ENCODE data around the gene MYL3. TPM values are rescaled to one million over a fixed set of nuclear protein-coding genes. Genes with fewer than 3 reads are reported as not detected.
"Not testable (repeated sequence)": the region's sequence is repeated elsewhere in the genome, so short reads cannot be mapped to it uniquely, and the experiment has no call there.

The MYL3 gene
- total and polyA plus RNA-seq, 2 of the 4 experiments (the other 2 are of a cell fraction), result 0.09 TPM; not detected in 1

DNA sequence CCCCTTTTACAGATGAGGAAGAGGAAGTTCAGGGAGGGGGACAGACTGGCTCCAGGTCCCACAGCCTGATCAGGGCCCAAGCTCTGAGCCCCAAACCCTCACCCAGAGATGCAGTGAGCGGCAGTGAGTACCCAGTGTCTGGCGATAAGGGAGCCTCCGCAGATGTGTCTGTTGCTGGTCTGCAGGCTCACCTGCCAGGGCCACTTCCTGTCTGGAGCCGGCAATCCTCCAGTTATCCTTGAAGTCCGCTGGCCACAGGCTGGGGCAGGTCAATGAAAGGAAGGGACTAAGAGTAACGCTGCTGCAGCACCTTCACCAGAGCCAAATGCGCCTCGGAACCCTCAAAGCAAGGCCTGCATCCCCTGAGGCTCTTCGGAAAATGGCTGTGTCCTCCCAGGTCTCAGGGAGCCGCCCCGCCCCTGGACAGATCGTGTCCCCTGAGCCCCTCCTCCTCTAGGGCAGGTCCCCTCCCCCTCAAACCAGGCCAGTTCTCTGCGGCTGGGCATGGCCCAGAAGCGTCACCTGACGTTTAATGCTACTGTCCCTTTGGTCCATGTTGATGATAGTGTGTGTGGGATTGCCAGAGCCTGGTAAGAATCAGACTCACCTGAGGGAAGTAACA lies 51.5 kb downstream of the MYL3 start:
- ATAC-seq (ENCODE audit: low read depth) (no peak), DNase-seq (no peak)
- H2BK5ac ChIP-seq (ENCODE audit: low read depth, low read length, poor library complexity, severe bottlenecking), result no peak overlapping the region
- no peak overlapping the region for H2AK9ac ChIP-seq (replicated peaks; ENCODE audit: low read depth, low read length, poor library complexity)
- 72% methylated on average over 4 of the region's 15 CpGs; no CpG with 5 or more reads in 1 of the 2 experiments for WGBS, 2 experiments (ENCODE audit: extremely low coverage in 2 of 2, insufficient read length in 1 of 2)
- no peak overlapping the region for H2AK5ac ChIP-seq (ENCODE audit: low read depth, low read length)
- in situ Hi-C loops (cut with MboI; ENCODE audit: low sequenced_read_pairs), result loop anchor here (5.0 kb wide), 1 partner anchor 59 kb away; no protein-coding TSS in a partner anchor
- peak overlapping the region; percentile 73 for H2AFZ ChIP-seq (replicated peaks; ENCODE audit: low read length, poor library complexity)
- H3K23ac ChIP-seq (ENCODE audit: low read depth, low read length), result no peak overlapping the region
- no peak overlapping the region for H3K4me3 ChIP-seq (ENCODE audit: insufficient read depth, low read depth, low read length)
- ChIA-PET POLR2A (ENCODE audit: unreplicated experiment) (no interaction called here), CTCF (no interaction called here)
- H3K9me3 ChIP-seq (ENCODE audit: control insufficient read depth, insufficient read depth, low read length), result no peaks in the 10 kb centered on the region
- no peak overlapping the region for H4K91ac ChIP-seq (ENCODE audit: insufficient read depth, low read depth, low read length)
- H2BK120ac ChIP-seq (ENCODE audit: low read depth, low read length), result no peak overlapping the region
- H3K36me3 ChIP-seq (ENCODE audit: control insufficient read depth, insufficient read depth, low read length), result no peaks in the 10 kb centered on the region
- no peak overlapping the region for H2BK15ac ChIP-seq (ENCODE audit: low read depth, low read length)
- H3K9me1 ChIP-seq (ENCODE audit: insufficient read depth, low read length), result no peaks in the 10 kb centered on the region
- no peak overlapping the region for H2BK20ac ChIP-seq (ENCODE audit: low read depth, low read length)
- no peak overlapping the region for H3K4me2 ChIP-seq (ENCODE audit: low read depth, low read length)
- H3K56ac ChIP-seq (ENCODE audit: extremely low read depth, insufficient read depth, low read length), result no peak overlapping the region
- intact Hi-C loops (cut with micrococcal nuclease), result no loop called here
- dilution Hi-C loops (cut with HindIII; ENCODE audit: low sequenced_read_pairs, unreplicated experiment), result no loop called here
- no TSS peak for BruUV-seq (replicated peaks)
- no peak for TF ChIP-seq USF2 (IDR thresholded peaks at IDR 0.05; ENCODE audit: low read depth, low read length)
- H3K9ac ChIP-seq (ENCODE audit: low read depth, low read length), result no peak overlapping the region
- H4K5ac ChIP-seq (ENCODE audit: low read depth, low read length), result no peak overlapping the region
- H4K8ac ChIP-seq (ENCODE audit: low read depth in 2 of 2, low read length in 2 of 2), result no peak overlapping the region
- H3K27me3 ChIP-seq (ENCODE audit: control insufficient read depth, insufficient read depth, low read length), result peaks cover 28% of the 10 kb centered on the region
- H3K14ac ChIP-seq (replicated peaks; ENCODE audit: low read depth, low read length), result no peak overlapping the region
- H4K20me1 ChIP-seq (ENCODE audit: insufficient read depth, low read length), result no peaks in the 10 kb centered on the region; the same call in 1 of the 2 replicates
- no peak overlapping the region for H3K18ac ChIP-seq (ENCODE audit: low read depth, low read length)
- no peak overlapping the region for H3K4ac ChIP-seq (ENCODE audit: low read depth, low read length)
- H3K27ac ChIP-seq (ENCODE audit: insufficient read depth, low read length), result no peak overlapping the region
- H3K4me1 ChIP-seq (ENCODE audit: control insufficient read depth, insufficient read depth, low read length), result no peaks in the 10 kb centered on the region; the same call in 1 of the 2 replicates
- no peaks in the 10 kb centered on the region for H3K79me1 ChIP-seq (ENCODE audit: low read depth in 1 of 2, low read length in 2 of 2)

- H4K91ac ChIP-seq (ENCODE audit: insufficient read depth, low read depth, low read length); H3K27ac ChIP-seq (ENCODE audit: insufficient read depth, low read length); H3K4me3 ChIP-seq (ENCODE audit: insufficient read depth, low read depth, low read length); in situ Hi-C loops (cut with MboI; ENCODE audit: low sequenced_read_pairs); dilution Hi-C loops (cut with HindIII; ENCODE audit: low sequenced_read_pairs, unreplicated experiment); H3K23ac ChIP-seq (ENCODE audit: low read depth, low read length); H3K9me3 ChIP-seq (ENCODE audit: control insufficient read depth, insufficient read depth, low read length); H3K9ac ChIP-seq (ENCODE audit: low read depth, low read length); H2BK5ac ChIP-seq (ENCODE audit: low read depth, low read length, poor library complexity, severe bottlenecking); H2BK120ac ChIP-seq (ENCODE audit: low read depth, low read length); BruUV-seq (replicated peaks); H2AFZ ChIP-seq (replicated peaks; ENCODE audit: low read length, poor library complexity); H3K4ac ChIP-seq (ENCODE audit: low read depth, low read length); H4K5ac ChIP-seq (ENCODE audit: low read depth, low read length); H3K4me2 ChIP-seq (ENCODE audit: low read depth, low read length); H2AK9ac ChIP-seq (replicated peaks; ENCODE audit: low read depth, low read length, poor library complexity); ATAC-seq (ENCODE audit: low read depth); H3K4me1 ChIP-seq (ENCODE audit: control insufficient read depth, insufficient read depth, low read length); POLR2A ChIA-PET (ENCODE audit: unreplicated experiment); H3K36me3 ChIP-seq (ENCODE audit: control insufficient read depth, insufficient read depth, low read length); intact Hi-C loops (cut with micrococcal nuclease); DNase-seq; H2AK5ac ChIP-seq (ENCODE audit: low read depth, low read length); H3K9me1 ChIP-seq (ENCODE audit: insufficient read depth, low read length); H4K20me1 ChIP-seq (ENCODE audit: insufficient read depth, low read length); H3K56ac ChIP-seq (ENCODE audit: extremely low read depth, insufficient read depth, low read length); CTCF ChIA-PET; H3K18ac ChIP-seq (ENCODE audit: low read depth, low read length); H2BK20ac ChIP-seq (ENCODE audit: low read depth, low read length); H2BK15ac ChIP-seq (ENCODE audit: low read depth, low read length); H3K14ac ChIP-seq (replicated peaks; ENCODE audit: low read depth, low read length); H3K79me1 ChIP-seq (ENCODE audit: low read depth in 1 of 2, low read length in 2 of 2); H4K8ac ChIP-seq (ENCODE audit: low read depth in 2 of 2, low read length in 2 of 2): not testable (repeated sequence)
- no CpG with 5 or more reads among the region's 6 CpGs for WGBS, 2 experiments (ENCODE audit: extremely low coverage in 2 of 2, insufficient read length in 1 of 2)
- H3K27me3 ChIP-seq (ENCODE audit: control insufficient read depth, insufficient read depth, low read length), result peaks cover 25% of the 10 kb centered on the region
These were observed 54.5 kb downstream of the MYL3 start for GRCh38 chr3:46808766-46809165.
